GM18507 (cell line): ENCODE measurements around the gene ATF7IP2.

Experiments
- DNase-seq: peaks from one replicate; pipeline ENCODE4 v3.0.0; 2011; ENCODE audit warnings: low read depth; ENCODE audit not compliant: insufficient read length; ENCODE audit errors: extremely low spot score
- FAIRE-seq: peaks from 2 replicates; lab custom pipeline; 2011; peaks lifted over from hg19 to GRCh38; lab: Jason Lieb, UNC

ATF7IP2 gene

DNA sequence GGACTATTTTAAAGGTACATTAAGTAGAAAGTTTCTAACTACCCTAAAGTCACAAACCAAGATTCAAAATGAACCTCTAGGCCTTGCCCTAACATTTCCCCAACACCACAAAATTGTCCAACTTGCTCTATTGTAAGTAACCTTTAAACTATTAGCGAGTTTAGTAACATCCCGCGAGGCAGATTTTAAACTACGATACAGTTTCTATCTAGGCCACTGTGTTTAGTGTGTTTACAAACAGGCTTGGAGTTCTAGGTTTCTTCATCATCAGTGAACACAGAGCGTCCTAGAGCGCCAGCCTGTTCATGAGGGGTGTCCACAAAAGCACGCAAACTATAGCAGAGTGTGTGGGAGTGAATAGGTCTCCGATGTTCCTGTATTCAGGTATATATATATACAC lies 142.8 kb downstream of the ATF7IP2 start:
- FAIRE-seq = no peak

DNA sequence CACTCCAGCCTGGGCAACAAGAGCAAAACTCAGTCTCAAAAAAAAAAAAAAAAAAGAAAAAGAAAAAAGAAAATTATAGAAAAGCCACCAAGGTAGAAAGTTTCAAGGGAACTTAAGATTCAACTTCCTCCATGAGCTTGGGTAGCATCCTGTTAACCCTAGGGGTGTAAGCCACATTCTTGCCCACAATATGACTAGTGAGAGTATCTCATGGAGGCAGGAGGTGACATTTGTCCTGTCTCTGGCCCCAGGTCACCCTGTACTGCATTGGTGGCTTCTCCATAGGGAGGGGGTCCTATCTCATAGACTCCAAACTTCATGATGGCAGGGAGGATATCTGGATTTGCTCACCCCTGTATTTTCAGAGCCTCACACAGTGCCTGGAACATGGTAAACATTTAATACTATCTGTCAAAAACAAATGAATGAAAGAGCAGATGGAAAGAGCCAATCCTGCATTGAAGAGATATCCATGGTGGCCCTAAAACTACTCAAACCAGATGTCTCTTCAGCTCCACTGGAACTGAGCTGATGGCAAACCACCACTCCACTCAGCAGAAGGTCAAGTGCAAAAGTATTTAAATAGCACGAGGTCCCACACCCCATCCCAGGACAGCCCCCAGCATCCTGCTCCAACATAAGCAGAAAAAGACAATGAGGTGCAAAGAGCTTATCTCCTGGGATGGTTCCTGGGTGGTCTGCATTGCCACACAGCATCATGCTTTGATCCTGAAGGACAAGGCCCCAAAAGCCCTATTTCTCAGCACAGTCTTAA lies 144.2 kb downstream of the ATF7IP2 start:
- no peak for FAIRE-seq
- DNase-seq = no peak

More for the DNA sequence above, 142.8 kb downstream of the ATF7IP2 start:
- DNase-seq = no peak

- FAIRE-seq = no peak
Measured at GRCh38 chr16:10530685-10531084, 144.8 kb downstream of the ATF7IP2 start.

GRCh38 chr16:10531582-10531981 lies 145.7 kb downstream of the ATF7IP2 start:
- no peak for FAIRE-seq
- DNase-seq = no peak

More at GRCh38 chr16:10530685-10531084, 144.8 kb downstream of the ATF7IP2 start:
- no peak for DNase-seq
